Measurements from ENCODE around the gene GAPVD1. TPM values are rescaled to one million over a fixed set of nuclear protein-coding genes. Genes with fewer than 3 reads are reported as not detected.
"Not testable (repeated sequence)": the region's sequence is repeated elsewhere in the genome, so short reads cannot be mapped to it uniquely, and the experiment has no call there.

Gene GAPVD1
- total RNA-seq, 1 donor from 2014 or later, result 44.0 TPM

DNA sequence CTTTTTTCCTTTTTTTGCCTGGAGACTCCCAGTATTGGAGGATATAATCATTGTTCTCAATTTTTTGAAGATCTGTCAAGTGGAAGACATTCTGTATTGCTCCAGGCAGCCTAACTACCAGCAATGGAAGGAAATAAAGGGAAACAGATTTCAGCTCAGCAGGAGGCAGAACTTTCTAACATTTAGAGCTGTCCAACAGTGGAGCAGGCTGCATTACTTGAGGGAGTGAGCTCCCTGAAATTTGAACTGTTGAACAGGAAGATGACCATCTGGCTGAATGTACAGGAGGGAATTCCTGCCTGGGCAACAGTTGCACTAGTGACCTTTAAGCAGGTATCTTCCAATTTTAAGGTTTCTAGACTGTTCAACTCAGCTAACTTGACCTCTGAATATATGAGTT lies 1.1 kb upstream of the GAPVD1 start:
- Histone ChIP-seq H3K4me3 (ENCODE audit: low read depth, low read length) (no peak overlapping the region), H3K27me3 (ENCODE audit: control insufficient read depth, insufficient read depth, low read length) (no peaks in the 10 kb centered on the region), H3K36me3 (ENCODE audit: control insufficient read depth, insufficient read depth, low read length) (peaks cover 2% of the 10 kb centered on the region)
- TF ChIP-seq, protein P1, sequence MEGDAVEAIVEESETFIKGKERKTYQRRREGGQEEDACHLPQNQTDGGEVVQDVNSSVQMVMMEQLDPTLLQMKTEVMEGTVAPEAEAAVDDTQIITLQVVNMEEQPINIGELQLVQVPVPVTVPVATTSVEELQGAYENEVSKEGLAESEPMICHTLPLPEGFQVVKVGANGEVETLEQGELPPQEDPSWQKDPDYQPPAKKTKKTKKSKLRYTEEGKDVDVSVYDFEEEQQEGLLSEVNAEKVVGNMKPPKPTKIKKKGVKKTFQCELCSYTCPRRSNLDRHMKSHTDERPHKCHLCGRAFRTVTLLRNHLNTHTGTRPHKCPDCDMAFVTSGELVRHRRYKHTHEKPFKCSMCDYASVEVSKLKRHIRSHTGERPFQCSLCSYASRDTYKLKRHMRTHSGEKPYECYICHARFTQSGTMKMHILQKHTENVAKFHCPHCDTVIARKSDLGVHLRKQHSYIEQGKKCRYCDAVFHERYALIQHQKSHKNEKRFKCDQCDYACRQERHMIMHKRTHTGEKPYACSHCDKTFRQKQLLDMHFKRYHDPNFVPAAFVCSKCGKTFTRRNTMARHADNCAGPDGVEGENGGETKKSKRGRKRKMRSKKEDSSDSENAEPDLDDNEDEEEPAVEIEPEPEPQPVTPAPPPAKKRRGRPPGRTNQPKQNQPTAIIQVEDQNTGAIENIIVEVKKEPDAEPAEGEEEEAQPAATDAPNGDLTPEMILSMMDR (IDR thresholded peaks at IDR 0.05; ENCODE audit: insufficient read depth, low read length, severe bottlenecking), result no peak
- DNase-seq (ENCODE audit: low read depth) (no peak), FAIRE-seq (no peak)

DNA sequence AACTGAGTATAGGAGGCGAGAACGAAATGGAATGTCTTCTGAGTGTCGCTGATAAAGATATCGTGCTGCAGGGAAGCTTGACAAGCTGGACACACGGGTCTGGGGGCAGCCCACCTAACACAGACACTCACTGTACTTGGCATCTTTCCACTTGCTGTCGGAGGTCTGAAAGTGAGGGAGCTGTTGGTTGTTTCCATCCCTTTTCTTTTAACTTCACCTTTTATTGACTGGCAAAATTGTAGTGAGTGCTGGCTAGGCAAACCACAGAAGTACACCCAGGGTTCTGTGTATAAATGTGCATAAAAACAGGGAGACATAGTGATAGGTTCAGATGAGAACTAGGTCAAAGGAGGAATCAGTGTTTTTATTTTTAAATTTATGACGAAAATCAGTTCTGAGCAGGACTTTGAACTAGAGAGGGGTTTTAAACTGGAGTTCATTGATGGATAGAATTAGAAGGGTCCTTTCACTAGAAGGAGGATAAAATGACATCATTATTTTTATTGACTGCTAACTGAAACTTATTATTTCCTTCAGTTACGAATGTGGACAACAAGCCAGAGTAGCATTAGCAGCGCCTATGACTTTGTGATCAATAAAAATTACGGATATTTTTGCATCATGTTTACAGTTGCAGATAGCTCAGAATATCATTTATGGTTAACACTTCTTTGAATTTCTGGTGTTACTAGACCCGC lies 817 bp downstream of the GAPVD1 start:
- DNase-seq (ENCODE audit: low read depth), result no peak
- Histone ChIP-seq H3K4me3 (ENCODE audit: low read depth, low read length) (peak overlapping the region; percentile 97), H3K36me3 (ENCODE audit: control insufficient read depth, insufficient read depth, low read length) (peaks cover 2% of the 10 kb centered on the region), H3K27me3 (ENCODE audit: control insufficient read depth, insufficient read depth, low read length) (no peaks in the 10 kb centered on the region)
- TF ChIP-seq, protein P1 (IDR thresholded peaks at IDR 0.05; ENCODE audit: insufficient read depth, low read length, severe bottlenecking), result no peak
- FAIRE-seq, result no peak

DNA sequence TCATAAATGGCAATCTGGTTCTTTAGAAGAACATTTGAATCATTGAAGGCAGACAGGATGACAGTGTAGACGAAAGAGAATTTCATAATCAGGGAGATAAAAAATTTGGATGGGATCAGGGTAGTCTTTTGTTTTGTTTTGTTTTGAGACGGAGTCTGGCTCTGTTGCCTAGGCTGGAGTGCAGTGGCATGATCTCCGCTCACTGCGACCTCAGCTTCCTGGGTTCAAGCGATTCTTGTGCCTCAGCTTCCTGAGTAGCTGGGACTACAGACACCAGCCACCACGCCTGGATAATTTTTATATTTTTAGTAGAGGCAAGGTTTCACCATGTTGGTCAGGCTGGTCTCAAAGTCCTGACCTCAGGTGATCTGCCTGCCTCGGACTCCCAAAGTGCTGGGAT lies 2.4 kb downstream of the GAPVD1 start:
- H3K36me3 ChIP-seq (ENCODE audit: control insufficient read depth, insufficient read depth, low read length); FAIRE-seq; H3K27me3 ChIP-seq (ENCODE audit: control insufficient read depth, insufficient read depth, low read length); H3K4me3 ChIP-seq (ENCODE audit: low read depth, low read length); DNase-seq (ENCODE audit: low read depth): not testable (repeated sequence)

DNA sequence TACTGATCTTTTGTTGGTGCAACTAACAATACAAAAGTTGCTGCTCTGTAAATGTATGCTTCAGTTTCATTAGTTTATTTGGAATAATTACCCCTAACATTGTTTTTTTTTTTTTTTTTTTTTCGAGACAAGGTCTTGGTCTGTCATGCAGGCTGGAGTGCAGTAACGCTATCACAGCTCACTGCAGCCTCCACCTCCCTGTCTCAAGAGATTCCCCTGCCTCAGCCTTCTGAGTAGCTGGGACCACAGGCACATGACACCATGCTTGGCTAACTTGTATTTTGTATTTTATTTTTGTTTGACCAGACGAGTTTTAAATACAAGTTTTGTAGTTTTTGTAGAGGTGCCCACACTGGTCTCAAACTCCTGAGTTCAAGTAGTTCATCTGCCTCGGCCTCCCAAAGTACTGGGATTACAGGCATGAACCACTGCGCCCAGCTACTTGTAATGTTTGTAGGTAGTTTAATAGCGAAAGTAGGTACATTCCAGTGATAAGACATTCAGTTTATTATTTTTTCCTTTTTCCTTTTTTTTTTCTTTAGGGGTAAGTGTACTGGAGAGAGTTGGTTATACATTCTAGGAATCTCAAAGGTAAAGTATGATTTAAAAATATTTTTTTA lies 6.9 kb downstream of the GAPVD1 start:
- Histone ChIP-seq H3K27me3 (ENCODE audit: control insufficient read depth, insufficient read depth, low read length) (no peaks in the 10 kb centered on the region), H3K4me3 (ENCODE audit: low read depth, low read length) (no peak overlapping the region), H3K36me3 (ENCODE audit: control insufficient read depth, insufficient read depth, low read length) (peaks cover 3% of the 10 kb centered on the region)
- TF ChIP-seq, protein P1 (IDR thresholded peaks at IDR 0.05; ENCODE audit: insufficient read depth, low read length, severe bottlenecking), result no peak
- no peak for DNase-seq (ENCODE audit: low read depth)
- no peak for FAIRE-seq

DNA sequence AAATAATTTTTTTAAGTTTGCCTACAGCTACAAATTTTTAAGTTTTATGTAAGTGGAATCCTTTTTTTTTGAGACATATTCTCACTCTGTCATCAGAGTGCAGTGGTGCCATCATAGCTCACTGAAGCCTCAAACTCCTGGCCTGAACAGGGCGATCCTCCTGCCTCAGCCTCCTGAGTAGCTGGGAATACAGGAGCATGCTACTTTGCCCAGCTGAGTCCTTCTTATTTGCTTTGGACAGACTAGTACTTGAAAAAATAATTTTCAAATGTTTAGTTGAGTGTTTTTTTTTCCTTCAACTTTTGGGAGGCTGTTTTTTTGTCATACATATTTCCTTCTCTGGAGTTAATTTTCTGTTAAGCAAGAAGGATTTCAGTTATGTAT lies 7.4 kb downstream of the GAPVD1 start:
- no peak overlapping the region for H3K4me3 ChIP-seq (ENCODE audit: low read depth, low read length)
- H3K27me3 ChIP-seq (ENCODE audit: control insufficient read depth, insufficient read depth, low read length), result no peaks in the 10 kb centered on the region
- FAIRE-seq (no peak), DNase-seq (ENCODE audit: low read depth) (no peak)
- peaks cover 3% of the 10 kb centered on the region for H3K36me3 ChIP-seq (ENCODE audit: control insufficient read depth, insufficient read depth, low read length)
- TF ChIP-seq, protein P1 (IDR thresholded peaks at IDR 0.05; ENCODE audit: insufficient read depth, low read length, severe bottlenecking), result no peak

DNA sequence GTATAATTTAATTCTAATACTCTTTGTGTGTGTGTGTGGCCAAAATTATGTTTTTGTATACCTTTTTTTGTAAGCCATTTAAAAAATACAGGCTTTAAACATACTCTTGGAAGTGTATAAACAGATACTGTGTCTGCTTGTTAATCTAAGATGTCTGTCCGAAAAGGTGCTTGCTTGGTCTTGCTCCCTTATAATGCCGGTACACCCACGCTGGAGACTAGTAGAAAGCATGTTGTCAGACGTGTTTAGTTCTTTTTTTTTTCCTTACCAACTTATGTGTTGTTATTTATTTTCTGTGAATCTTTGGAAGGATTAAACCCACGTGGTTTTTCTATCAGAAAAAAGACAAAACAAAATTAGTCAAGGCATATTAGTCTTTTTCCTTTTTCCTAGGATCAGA lies 9.5 kb downstream of the GAPVD1 start:
- peak; percentile 75 for DNase-seq (ENCODE audit: low read depth)

More for the DNA sequence above, 9.5 kb downstream of the GAPVD1 start:
- no peaks in the 10 kb centered on the region for H3K27me3 ChIP-seq (ENCODE audit: control insufficient read depth, insufficient read depth, low read length)
- TF ChIP-seq, protein P1 (IDR thresholded peaks at IDR 0.05; ENCODE audit: insufficient read depth, low read length, severe bottlenecking), result no peak
- H3K4me3 ChIP-seq (ENCODE audit: low read depth, low read length), result no peak overlapping the region
- no peak for FAIRE-seq
- H3K36me3 ChIP-seq (ENCODE audit: control insufficient read depth, insufficient read depth, low read length), result peaks cover 1% of the 10 kb centered on the region
